GM12891 (cell line): ENCODE data around the gene PPP3R2.

Experiments used
- PAX5 ChIP-seq: IDR thresholded peaks from 2 replicates; pipeline ENCODE4 v1.6.1; 2011; ENCODE audit warnings: low read length, moderate library complexity, mild to moderate bottlenecking; ENCODE audit not compliant: insufficient read depth, severe bottlenecking
- POLR2A ChIP-seq: IDR thresholded peaks from 2 replicates; pipeline ENCODE4 v1.6.1; 2011; ENCODE audit warnings: low read depth, low read length, control low read depth
- POU2F2 ChIP-seq: IDR thresholded peaks from 2 replicates; pipeline ENCODE4 v1.6.1; 2011; ENCODE audit warnings: low read depth, mild to moderate bottlenecking, control low read depth, low read length, moderate library complexity
- SPI1 ChIP-seq: IDR thresholded peaks from 2 replicates; pipeline ENCODE4 v1.6.1; 2011; ENCODE audit warnings: low read depth, low read length, control low read depth
- TAF1 ChIP-seq: IDR thresholded peaks from 2 replicates; pipeline ENCODE4 v1.6.1; 2011; ENCODE audit warnings: low read depth, low read length, control low read depth

DNA sequence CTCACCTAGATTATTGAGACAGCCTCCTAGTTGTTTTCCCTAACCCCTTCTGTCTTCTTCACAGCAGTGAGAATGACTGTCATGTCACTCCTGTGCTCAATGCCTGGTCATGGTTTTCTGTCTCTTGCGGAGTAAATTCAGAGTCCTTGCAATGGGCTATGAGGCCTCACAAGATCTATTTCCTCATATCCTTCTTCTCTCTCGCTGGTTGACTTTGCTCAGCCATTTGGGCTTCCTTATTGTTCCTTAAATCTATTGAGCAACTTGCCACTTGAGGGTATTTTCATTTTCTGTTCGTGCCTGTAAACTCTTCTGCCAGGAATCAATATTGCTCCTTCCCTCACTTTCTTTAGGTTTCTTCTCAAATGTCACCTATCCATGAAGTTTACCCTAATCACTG, 9.0 kb downstream of the PPP3R2 start:
- no peak for TF ChIP-seq POLR2A
- no peak for TF ChIP-seq POU2F2
- TF ChIP-seq PAX5: no peak
- no peak for TF ChIP-seq TAF1
- TF ChIP-seq SPI1: no peak
